Mesenchymal stem cell (in vitro differentiated cells and primary cell): ENCODE results near the gene ATF7.

ENCODE experiments used
- DNase-seq: peaks from one replicate; pipeline ENCODE4 v3.0.0-alpha.2; 2013
- H2AFZ ChIP-seq: one replicate; pipeline ENCODE4 v1.6.1; 2013; ENCODE audit warnings: low read depth, mild to moderate bottlenecking, control low read depth, inconsistent platforms, low read length, moderate library complexity
- H2AK5ac ChIP-seq: 2 replicates; pipeline ENCODE4 v1.6.1; 2013; ENCODE audit warnings: low read length, moderate library complexity, mild to moderate bottlenecking, inconsistent platforms; ENCODE audit not compliant: severe bottlenecking
- H2BK120ac ChIP-seq: one replicate; pipeline ENCODE4 v1.6.1; 2013; ENCODE audit warnings: low read depth, mild to moderate bottlenecking, inconsistent platforms, low read length, moderate library complexity
- H2BK12ac ChIP-seq, 2 experiments: one replicate each; pipeline ENCODE4 v1.6.1; 2013; ENCODE audit warnings: inconsistent platforms in 2 of 2, low read length in 2 of 2, mild to moderate bottlenecking in 2 of 2, moderate library complexity in 2 of 2, control low read depth in 1 of 2
- H2BK15ac ChIP-seq: one replicate; pipeline ENCODE4 v1.6.1; 2013; ENCODE audit warnings: mild to moderate bottlenecking, low read depth, inconsistent platforms; ENCODE audit not compliant: poor library complexity, severe bottlenecking
- H2BK5ac ChIP-seq: 2 replicates; pipeline ENCODE4 v1.6.1; 2013; ENCODE audit warnings: low read depth, mild to moderate bottlenecking, low read length, control low read depth, inconsistent platforms; ENCODE audit not compliant: poor library complexity, severe bottlenecking
- H3K14ac ChIP-seq, 2 experiments: one replicate each; pipeline ENCODE4 v1.6.1; 2013; ENCODE audit warnings: inconsistent platforms in 2 of 2, low read length in 2 of 2, control low read depth in 1 of 2, mild to moderate bottlenecking in 1 of 2, moderate library complexity in 1 of 2
- H3K18ac ChIP-seq, 2 experiments: one replicate each; pipeline ENCODE4 v1.6.1; 2013; ENCODE audit warnings: inconsistent platforms in 2 of 2, low read length in 2 of 2, control low read depth in 1 of 2, low read depth in 1 of 2, mild to moderate bottlenecking in 1 of 2
- H3K23ac ChIP-seq, 2 experiments: one replicate each; pipeline ENCODE4 v1.6.1; 2013; ENCODE audit warnings: inconsistent platforms in 2 of 2, low read length in 2 of 2, mild to moderate bottlenecking in 2 of 2, moderate library complexity in 2 of 2, control low read depth in 1 of 2
- H3K27ac ChIP-seq: 2 replicates; pipeline ENCODE4 v1.5.1; 2013; ENCODE audit warnings: mild to moderate bottlenecking, moderate library complexity, low read length, control low read depth, inconsistent platforms; ENCODE audit not compliant: poor library complexity, severe bottlenecking
- H3K27me3 ChIP-seq, 2 experiments: 2 replicates each; pipeline versions ENCODE4 v1.6.1 to v1.7.0; 2013; ENCODE audit warnings: low read length in 2 of 2, mild to moderate bottlenecking in 2 of 2, moderate library complexity in 2 of 2, control low read depth in 1 of 2, inconsistent platforms in 1 of 2; ENCODE audit not compliant: control insufficient read depth in 1 of 2, insufficient read depth in 1 of 2
- H3K36me3 ChIP-seq, 2 experiments: 2 replicates each; pipeline versions ENCODE4 v1.6.1 to v1.7.0; 2013; ENCODE audit warnings: low read length in 2 of 2, control low read depth in 1 of 2, inconsistent platforms in 1 of 2, low read depth in 1 of 2, mild to moderate bottlenecking in 1 of 2; ENCODE audit not compliant: insufficient read depth in 2 of 2, control insufficient read depth in 1 of 2
- H3K4ac ChIP-seq, 2 experiments: one replicate each; pipeline ENCODE4 v1.6.1; 2013; ENCODE audit warnings: inconsistent platforms in 2 of 2, low read length in 2 of 2, mild to moderate bottlenecking in 2 of 2, moderate library complexity in 2 of 2, control low read depth in 1 of 2, low read depth in 1 of 2
- H3K4me1 ChIP-seq: 2 replicates; pipeline ENCODE4 v1.6.1; 2013; ENCODE audit warnings: low read depth, low read length, control low read depth; ENCODE audit not compliant: control insufficient read depth, insufficient read depth
- H3K4me2 ChIP-seq: 2 replicates; pipeline ENCODE4 v1.6.1; 2013; ENCODE audit warnings: low read length, mild to moderate bottlenecking, inconsistent platforms; ENCODE audit not compliant: poor library complexity, severe bottlenecking
- H3K4me3 ChIP-seq, 2 experiments: 2 replicates each; pipeline versions ENCODE4 v1.5.1 to v1.7.0; 2013; ENCODE audit warnings: low read length in 2 of 2, mild to moderate bottlenecking in 2 of 2, control low read depth in 1 of 2, low read depth in 1 of 2; ENCODE audit not compliant: insufficient read depth in 1 of 2
- H3K79me1 ChIP-seq: replicated peaks from 2 replicates; pipeline ENCODE4 v1.6.1; 2013; ENCODE audit warnings: mild to moderate bottlenecking, control low read depth, low read length, inconsistent platforms; ENCODE audit not compliant: poor library complexity, severe bottlenecking
- H3K9ac ChIP-seq: 2 replicates; pipeline ENCODE4 v1.7.0; 2013; ENCODE audit warnings: mild to moderate bottlenecking, low read length, moderate library complexity
- H3K9me3 ChIP-seq: 2 replicates; pipeline ENCODE4 v1.7.0; 2013; ENCODE audit warnings: mild to moderate bottlenecking, low read length; ENCODE audit not compliant: control insufficient read depth
- H4K8ac ChIP-seq: one replicate; pipeline ENCODE4 v1.6.1; 2013; ENCODE audit warnings: inconsistent platforms, mild to moderate bottlenecking, low read length, moderate library complexity
- H4K91ac ChIP-seq: one replicate; pipeline ENCODE4 v1.6.1; 2013; ENCODE audit warnings: mild to moderate bottlenecking, low read length, inconsistent platforms
- WGBS: methylation state at CpG from one replicate; pipeline ENCODE4 v1.1.7; 2013; ENCODE audit warnings: mixed read lengths; 5-methylcytosine and 5-hydroxymethylcytosine counted together

ATF7 gene

DNA sequence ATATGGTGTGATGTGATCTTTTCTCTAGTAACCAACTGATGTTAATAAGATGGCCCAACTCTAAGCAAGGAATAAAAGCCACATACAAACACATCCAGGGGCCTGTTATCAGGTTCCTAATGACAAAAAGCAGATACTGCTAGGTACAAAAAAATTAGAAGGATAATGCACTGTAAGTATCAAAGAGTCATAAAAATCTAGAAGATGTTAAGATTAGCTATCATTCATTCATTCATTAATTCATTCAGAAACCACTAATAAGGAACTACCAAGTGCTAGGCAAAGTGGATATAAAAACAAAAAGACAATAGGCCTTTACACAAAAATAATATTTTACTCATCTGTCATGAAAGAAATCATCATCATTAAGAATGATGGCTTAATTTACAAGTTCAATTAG is 21.6 kb downstream of the ATF7 start:
- no peaks in the 10 kb centered on the region for H3K4me1 ChIP-seq
- H2BK15ac ChIP-seq, result no peak overlapping the region
- no peak overlapping the region for H3K4me3 ChIP-seq
- H2BK12ac ChIP-seq, result no peak overlapping the region
- H2AFZ ChIP-seq, result no peak overlapping the region
- no peak overlapping the region for H3K4me2 ChIP-seq
- H2BK120ac ChIP-seq, result no peak overlapping the region
- no peak overlapping the region for H3K27ac ChIP-seq
- DNase-seq, result no peak
- peaks cover 7% of the 10 kb centered on the region for H3K79me1 ChIP-seq
- no peak overlapping the region for H2BK5ac ChIP-seq
- no peaks in the 10 kb centered on the region for H3K9me3 ChIP-seq
- H3K9ac ChIP-seq, result no peak overlapping the region
- no peak overlapping the region for H2AK5ac ChIP-seq
- H3K14ac ChIP-seq, result no peak overlapping the region
- no peak overlapping the region for H3K4ac ChIP-seq
- H3K23ac ChIP-seq, result no peak overlapping the region
- no peak overlapping the region for H4K91ac ChIP-seq
- H3K27me3 ChIP-seq, result no peaks in the 10 kb centered on the region
- H4K8ac ChIP-seq, result no peak overlapping the region
- peaks cover 0 to 23% of the 10 kb centered on the region in 2 experiments for H3K36me3 ChIP-seq
- H3K18ac ChIP-seq, result no peak overlapping the region

DNA sequence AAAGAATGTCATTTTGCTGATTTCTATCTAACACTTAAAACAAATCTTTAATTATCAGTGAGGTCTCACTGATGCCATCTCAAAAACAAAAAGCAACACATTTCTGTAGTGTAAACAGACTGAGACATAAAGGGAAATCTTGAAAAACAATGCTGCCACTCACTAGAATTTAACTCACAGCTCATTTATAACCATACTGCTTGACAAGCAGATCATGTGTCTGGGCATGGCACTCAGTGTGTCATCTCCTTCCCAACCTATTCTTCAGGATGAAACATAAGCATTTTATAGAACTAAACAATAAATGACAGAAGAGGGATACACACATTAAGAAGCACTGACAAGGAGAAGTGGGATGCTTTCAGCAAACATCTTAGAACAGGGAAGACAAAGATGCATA is 22.4 kb downstream of the ATF7 start:
- Histone ChIP-seq H3K4me1 (no peaks in the 10 kb centered on the region), H3K4me2 (no peak overlapping the region), H3K4ac (no peak overlapping the region), H2BK15ac (no peak overlapping the region), H3K27ac (no peak overlapping the region), H2BK12ac (no peak overlapping the region), H3K79me1 (peaks cover 8% of the 10 kb centered on the region), H3K14ac (no peak overlapping the region), H3K4me3 (no peak overlapping the region), H3K36me3 (peaks cover 0 to 24% of the 10 kb centered on the region in 2 experiments), H2AFZ (no peak overlapping the region), H3K27me3 (no peaks in the 10 kb centered on the region), H2AK5ac (no peak overlapping the region), H2BK120ac (no peak overlapping the region), H3K23ac (no peak overlapping the region), H3K9me3 (no peaks in the 10 kb centered on the region), H4K8ac (no peak overlapping the region), H4K91ac (no peak overlapping the region), H2BK5ac (no peak overlapping the region), H3K18ac (no peak overlapping the region), H3K9ac (no peak overlapping the region)
- DNase-seq, result no peak

DNA sequence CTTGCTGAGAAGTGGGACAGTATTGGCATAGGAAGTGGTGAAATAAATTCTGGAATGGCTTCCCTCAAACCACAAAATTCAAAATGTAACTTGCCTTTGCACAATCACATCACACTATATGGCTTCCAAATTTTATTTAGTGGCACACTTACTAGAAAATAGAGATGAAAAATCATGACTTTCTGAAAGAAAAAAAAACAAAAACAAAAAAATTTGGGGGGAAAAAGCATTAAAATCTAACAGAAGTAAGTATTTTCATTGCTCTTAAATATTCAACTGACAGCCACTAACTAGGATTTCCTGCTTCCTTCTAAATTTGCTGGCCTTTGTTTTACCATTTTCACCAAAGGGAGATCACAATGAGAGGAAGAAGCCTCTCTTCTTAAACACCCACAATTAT is 23.0 kb downstream of the ATF7 start:
- H2AFZ ChIP-seq, result no peak overlapping the region
- H3K18ac ChIP-seq, result no peak overlapping the region
- no peak overlapping the region for H3K27ac ChIP-seq
- H3K9me3 ChIP-seq, result no peaks in the 10 kb centered on the region
- H2BK15ac ChIP-seq, result no peak overlapping the region
- H3K4me3 ChIP-seq, result no peak overlapping the region
- no peak overlapping the region for H3K14ac ChIP-seq
- no peak overlapping the region for H2BK120ac ChIP-seq
- H3K23ac ChIP-seq, result no peak overlapping the region
- H3K4me2 ChIP-seq, result no peak overlapping the region
- H3K27me3 ChIP-seq, result no peaks in the 10 kb centered on the region
- H2BK5ac ChIP-seq, result no peak overlapping the region
- H2AK5ac ChIP-seq, result no peak overlapping the region
- no peak overlapping the region for H3K9ac ChIP-seq
- no peak overlapping the region for H4K91ac ChIP-seq
- H3K79me1 ChIP-seq, result peaks cover 10% of the 10 kb centered on the region
- H3K4ac ChIP-seq, result no peak overlapping the region
- H3K36me3 ChIP-seq, result peaks cover 0 to 18% of the 10 kb centered on the region in 2 experiments
- no peak overlapping the region for H4K8ac ChIP-seq
- H2BK12ac ChIP-seq, result no peak overlapping the region
- no peaks in the 10 kb centered on the region for H3K4me1 ChIP-seq
- DNase-seq, result no peak

DNA sequence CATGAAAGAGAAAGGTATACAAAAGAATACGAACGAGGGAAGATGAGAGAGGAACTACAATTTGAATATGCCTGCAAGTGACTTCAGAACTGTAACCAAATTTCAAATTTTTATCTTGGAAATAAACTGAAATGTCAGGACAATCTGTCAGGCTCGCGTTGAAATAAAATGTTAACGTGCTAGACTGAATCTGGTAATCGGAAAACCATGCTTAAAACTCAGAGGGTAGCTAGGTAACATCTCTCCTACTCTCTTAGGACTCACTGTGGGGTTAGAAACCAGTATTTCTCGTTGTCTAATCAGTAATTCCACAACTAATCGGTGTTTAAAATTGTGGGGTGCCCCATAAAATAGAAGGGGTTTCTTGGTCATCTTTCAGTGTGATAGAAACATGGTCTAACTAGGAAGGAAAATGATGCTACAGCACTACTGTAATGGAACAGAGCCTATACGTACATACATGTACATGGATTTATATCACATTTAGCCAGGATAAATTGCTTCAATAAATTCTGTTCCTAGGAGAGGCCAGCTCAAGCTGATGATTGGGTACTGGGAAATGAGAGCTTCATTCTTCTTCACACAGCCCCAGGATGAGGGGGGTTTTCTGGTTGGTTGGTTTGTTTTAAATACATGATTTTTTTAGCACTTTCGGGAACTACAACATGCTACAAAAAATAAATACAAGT is 23.9 kb downstream of the ATF7 start:
- 92% methylated on average over 8 of the region's 10 CpGs for WGBS
- H3K27ac ChIP-seq, result no peak overlapping the region

More for the DNA sequence above, 23.9 kb downstream of the ATF7 start:
- no peaks in the 10 kb centered on the region for H3K4me1 ChIP-seq
- H2AFZ ChIP-seq, result no peak overlapping the region
- no peaks in the 10 kb centered on the region for H3K9me3 ChIP-seq
- H3K4me2 ChIP-seq, result no peak overlapping the region
- H3K4me3 ChIP-seq, result no peak overlapping the region
- no peak overlapping the region for H3K9ac ChIP-seq
- H3K18ac ChIP-seq, result no peak overlapping the region
- no peak overlapping the region for H3K23ac ChIP-seq
- no peak overlapping the region for H2AK5ac ChIP-seq
- H4K91ac ChIP-seq, result no peak overlapping the region
- H2BK15ac ChIP-seq, result no peak overlapping the region
- DNase-seq, result no peak
- H2BK120ac ChIP-seq, result no peak overlapping the region
- no peak overlapping the region for H3K4ac ChIP-seq
- no peak overlapping the region for H4K8ac ChIP-seq
- no peak overlapping the region for H3K14ac ChIP-seq
- H2BK12ac ChIP-seq, result no peak overlapping the region
- H3K27me3 ChIP-seq, result no peaks in the 10 kb centered on the region
- no peak overlapping the region for H2BK5ac ChIP-seq
- H3K79me1 ChIP-seq, result peaks cover 10% of the 10 kb centered on the region
- H3K36me3 ChIP-seq, result peaks cover 0 to 22% of the 10 kb centered on the region in 2 experiments
